Thyroid gland (tissue), 4 donors: ENCODE measurements around the gene GALR2. TPM values are rescaled to one million over a fixed set of nuclear protein-coding genes. Genes with fewer than 3 reads are reported as not detected.

Experiments used
- DNase-seq, 2 donors: peaks; one replicate each; pipeline ENCODE4 v3.0.0-alpha.2; 2019
- H3K27ac ChIP-seq, 3 donors: fragments of 200-600 bp; sonication (generic); 1 replicate in 2 of 3; 2 replicates in 1 of 3; pipeline ENCODE4 v1.5.1; 2016 to 2019; ENCODE audit warnings: mild to moderate bottlenecking in 1 of 3, moderate library complexity in 1 of 3
- H3K27me3 ChIP-seq: fragments of 200-600 bp; sonication (generic); one replicate; pipeline ENCODE4 v1.5.1; 2019
- H3K36me3 ChIP-seq, 2 donors: fragments of 200-600 bp; sonication (generic); one replicate each; pipeline ENCODE4 v1.5.1; 2016 to 2019
- H3K4me1 ChIP-seq, 2 donors: fragments of 200-600 bp; sonication (generic); one replicate each; pipeline ENCODE4 v1.5.1; 2017 to 2019
- H3K4me3 ChIP-seq, 3 donors: fragments of 200-600 bp; sonication (generic); replicated peaks in 1 of 3; 1 replicate in 2 of 3; 2 replicates in 1 of 3; pipeline ENCODE4 v1.5.1; 2016; ENCODE audit warnings: mild to moderate bottlenecking in 1 of 3
- H3K9me3 ChIP-seq: fragments of 200-600 bp; sonication (generic); one replicate; pipeline ENCODE4 v1.5.1; 2017
- POLR2A ChIP-seq, 2 donors: fragments of 450-650 bp; IDR thresholded peaks; one replicate each; pipeline ENCODE4 v1.6.1; 2017; ENCODE audit warnings: antibody characterized with exemption in 2 of 2, mild to moderate bottlenecking in 2 of 2, moderate library complexity in 1 of 2
- WGBS, 2 donors: methylation state at CpG; one replicate each; pipeline ENCODE4 v1.1.5; 2017; 5-methylcytosine and 5-hydroxymethylcytosine counted together
- intact Hi-C: fragments of 100-400 bp; cut with DNase I; formaldehyde crosslinking; loops from one replicate; pipeline ENCODE4 v1.15.1; 2023
- total RNA-seq, 4 donors: library from RNA; depleted of rRNA; stranded (reverse); fragments of >200 nt; gene quantifications; one replicate each; pipeline ENCODE4 v1.2.3, GENCODE V29; 2016
- TF ChIP-seq, protein P1 (sequence below), 6 experiments: fragments of 200-600 bp in 3 of 6; fragments of 450-650 bp in 3 of 6; sonication (generic) in 3 of 6; IDR thresholded peaks; one replicate each; pipeline ENCODE4 v1.5.1; 2016 to 2019; ENCODE audit warnings: antibody characterized with exemption in 6 of 6, mild to moderate bottlenecking in 2 of 6, inconsistent platforms in 1 of 6, moderate library complexity in 1 of 6

Gene GALR2
- total RNA-seq, 4 donors from 2014 or later = not detected

DNA sequence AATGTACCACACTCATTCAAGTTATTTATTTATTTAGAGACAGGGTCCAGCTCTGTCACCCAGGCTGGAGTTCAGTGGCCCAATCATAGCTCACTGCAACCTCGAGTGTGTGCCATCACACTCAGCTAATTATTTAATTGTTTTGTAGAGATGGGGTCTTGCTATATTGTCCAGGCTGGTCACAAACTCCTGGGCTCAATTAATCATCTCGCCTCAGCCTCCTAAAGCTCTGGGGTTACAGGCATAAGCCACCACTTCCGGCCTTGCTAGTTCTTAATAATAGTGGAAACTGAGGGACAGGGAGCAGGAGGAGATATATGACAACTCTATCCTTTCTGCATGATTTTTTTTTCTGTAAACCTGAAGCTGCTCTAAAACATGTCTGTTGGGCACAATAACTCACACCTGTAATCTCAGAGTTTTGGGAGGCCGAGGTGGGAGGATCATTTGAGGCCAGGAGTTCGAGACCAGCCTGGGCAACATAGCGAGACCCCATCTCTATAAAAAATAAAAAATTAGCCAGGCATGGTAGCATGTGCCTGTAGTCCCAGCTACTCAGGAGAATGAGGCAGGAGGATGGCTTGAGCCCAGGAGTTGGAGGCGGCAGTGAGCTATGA is 40.7 kb downstream of the GALR2 start:
- TF ChIP-seq, protein P1, sequence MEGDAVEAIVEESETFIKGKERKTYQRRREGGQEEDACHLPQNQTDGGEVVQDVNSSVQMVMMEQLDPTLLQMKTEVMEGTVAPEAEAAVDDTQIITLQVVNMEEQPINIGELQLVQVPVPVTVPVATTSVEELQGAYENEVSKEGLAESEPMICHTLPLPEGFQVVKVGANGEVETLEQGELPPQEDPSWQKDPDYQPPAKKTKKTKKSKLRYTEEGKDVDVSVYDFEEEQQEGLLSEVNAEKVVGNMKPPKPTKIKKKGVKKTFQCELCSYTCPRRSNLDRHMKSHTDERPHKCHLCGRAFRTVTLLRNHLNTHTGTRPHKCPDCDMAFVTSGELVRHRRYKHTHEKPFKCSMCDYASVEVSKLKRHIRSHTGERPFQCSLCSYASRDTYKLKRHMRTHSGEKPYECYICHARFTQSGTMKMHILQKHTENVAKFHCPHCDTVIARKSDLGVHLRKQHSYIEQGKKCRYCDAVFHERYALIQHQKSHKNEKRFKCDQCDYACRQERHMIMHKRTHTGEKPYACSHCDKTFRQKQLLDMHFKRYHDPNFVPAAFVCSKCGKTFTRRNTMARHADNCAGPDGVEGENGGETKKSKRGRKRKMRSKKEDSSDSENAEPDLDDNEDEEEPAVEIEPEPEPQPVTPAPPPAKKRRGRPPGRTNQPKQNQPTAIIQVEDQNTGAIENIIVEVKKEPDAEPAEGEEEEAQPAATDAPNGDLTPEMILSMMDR (IDR thresholded peaks at IDR 0.05) = no peak
- no peak for TF ChIP-seq POLR2A (IDR thresholded peaks at IDR 0.05)
- no peaks in the 10 kb centered on the region for H3K36me3 ChIP-seq
- 93% methylated on average over 7 of the region's 7 CpGs for WGBS, 2 donors

DNA sequence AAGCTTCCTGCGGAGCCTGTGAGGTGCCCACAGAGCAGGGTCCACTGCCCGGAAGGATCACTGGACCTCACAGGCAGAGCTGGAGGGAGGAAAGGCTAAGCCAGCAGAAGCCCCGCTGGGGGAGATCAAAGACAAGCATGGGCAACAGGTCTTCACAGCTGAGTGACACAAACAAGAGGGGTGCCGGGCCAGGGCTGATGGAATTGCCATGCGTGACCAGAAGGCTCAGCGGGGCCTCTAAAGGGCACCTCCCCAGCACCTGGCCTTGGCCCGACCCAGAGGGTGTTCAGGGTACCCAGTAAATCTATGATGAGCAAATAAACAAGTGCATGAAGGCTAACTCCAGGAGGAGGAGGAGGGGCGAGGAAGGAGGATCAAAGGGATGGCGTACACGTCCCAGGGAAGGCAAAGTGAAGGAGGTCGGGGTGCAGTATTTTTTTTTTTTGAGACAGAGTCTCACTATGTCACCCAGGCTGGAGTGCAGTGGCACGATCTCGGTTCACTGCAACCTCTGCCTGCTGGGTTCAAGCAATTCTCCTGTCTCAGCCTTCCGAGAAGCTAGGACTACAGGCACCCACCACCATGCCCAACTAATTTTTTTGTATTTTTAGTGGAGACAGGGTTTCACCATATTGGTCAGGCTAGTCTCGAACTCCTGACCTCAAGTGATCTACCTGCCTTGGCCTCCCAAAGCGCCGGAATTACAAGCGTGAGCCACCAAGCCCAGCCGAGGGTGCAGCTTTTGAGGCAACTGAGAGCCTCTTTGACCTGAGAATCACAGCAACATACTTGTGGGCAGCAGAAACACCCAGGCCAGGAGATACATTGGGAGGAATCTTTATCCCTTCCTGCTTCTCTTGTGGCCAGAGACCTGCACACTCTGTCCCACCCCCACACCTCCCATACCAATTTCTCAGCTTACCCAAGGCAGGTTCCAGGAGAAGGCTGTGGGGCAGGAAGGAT is 45.1 kb downstream of the GALR2 start:
- WGBS, 2 donors = 77 to 79% methylated on average over 19 of the region's 19 CpGs

More for the DNA sequence above, 40.7 kb downstream of the GALR2 start:
- no peak overlapping the region for H3K4me3 ChIP-seq
- DNase-seq = no peak
- H3K27ac ChIP-seq = no peak overlapping the region
- H3K9me3 ChIP-seq = no peaks in the 10 kb centered on the region
- no peaks in the 10 kb centered on the region for H3K27me3 ChIP-seq
- intact Hi-C loops = no loop called here
- H3K4me1 ChIP-seq = no peaks in the 10 kb centered on the region

DNA sequence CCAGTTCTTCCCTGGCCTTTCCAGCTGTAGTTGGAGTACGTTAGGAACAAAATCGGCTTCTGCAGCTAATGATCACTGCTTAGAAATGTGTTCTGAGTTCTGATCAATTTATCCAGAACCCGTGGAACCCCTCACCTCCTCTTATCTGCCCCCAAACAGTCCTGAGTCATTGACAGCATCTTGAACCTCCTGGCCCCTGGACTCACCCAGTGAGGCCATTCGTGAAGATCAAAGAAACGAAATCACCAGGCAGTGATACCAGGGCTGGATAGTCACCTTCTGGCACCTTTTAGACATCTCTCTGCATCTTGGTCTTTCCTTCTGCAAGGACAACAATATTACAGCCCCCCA is 46.1 kb downstream of the GALR2 start:
- DNase-seq = no peak
- Histone ChIP-seq H3K27ac (no peak overlapping the region), H3K4me1 (peaks cover 0 to 7% of the 10 kb centered on the region in 2 donors), H3K36me3 (no peaks in the 10 kb centered on the region), H3K9me3 (no peaks in the 10 kb centered on the region), H3K4me3 (no peak overlapping the region), H3K27me3 (no peaks in the 10 kb centered on the region)
- intact Hi-C loops = loop anchor here (2.0 to 10.0 kb wide), 3 partner anchors 62 to 284 kb away; no protein-coding TSS in a partner anchor
- WGBS, 2 donors = 91 to 92% methylated on average over 5 of the region's 5 CpGs
- TF ChIP-seq, protein P1 (IDR thresholded peaks at IDR 0.05) = no peak
- no peak for TF ChIP-seq POLR2A (IDR thresholded peaks at IDR 0.05)

More for the DNA sequence above, 45.1 kb downstream of the GALR2 start:
- H3K9me3 ChIP-seq = no peaks in the 10 kb centered on the region
- no peaks in the 10 kb centered on the region for H3K36me3 ChIP-seq
- peaks cover 0 to 7% of the 10 kb centered on the region in 2 donors for H3K4me1 ChIP-seq
- TF ChIP-seq, protein P1 (IDR thresholded peaks at IDR 0.05) = no peak
- no peak for TF ChIP-seq POLR2A (IDR thresholded peaks at IDR 0.05)
- intact Hi-C loops = loop anchor here (2.0 to 10.0 kb wide), 3 partner anchors 63 to 285 kb away; no protein-coding TSS in a partner anchor
- no peak for DNase-seq
- H3K27ac ChIP-seq = no peak overlapping the region
- H3K27me3 ChIP-seq = no peaks in the 10 kb centered on the region
- no peak overlapping the region for H3K4me3 ChIP-seq

DNA sequence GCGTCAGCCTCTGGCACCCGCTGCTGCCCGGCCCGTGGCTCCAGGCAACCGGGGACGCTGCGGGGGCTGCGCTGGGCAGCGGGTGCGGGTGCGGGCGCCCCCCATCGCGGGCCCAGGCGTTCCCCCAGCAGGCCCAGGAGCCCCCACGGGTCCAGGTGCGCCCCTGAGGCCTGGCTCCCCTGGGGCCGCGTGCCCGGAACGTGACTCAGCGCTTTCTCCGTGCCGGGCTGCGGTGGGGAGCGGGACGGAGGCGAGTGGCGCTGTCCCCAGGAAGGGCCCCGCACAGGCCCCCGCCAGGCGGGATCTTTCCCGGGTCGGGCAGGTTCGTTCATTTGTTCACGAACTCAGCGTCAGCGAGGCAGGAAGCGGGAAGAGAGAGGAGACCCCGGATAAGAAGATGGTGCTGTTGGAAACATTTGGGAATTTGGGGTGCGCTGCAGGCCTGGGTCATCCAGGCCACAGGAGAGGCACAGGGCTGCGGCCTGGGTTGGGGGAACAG is 47.4 kb downstream of the GALR2 start:
- peak overlapping the region in 1 of 3 donors; percentile 25 for H3K27ac ChIP-seq
- no peaks in the 10 kb centered on the region for H3K27me3 ChIP-seq
- peak overlapping the region in 1 of 3 donors; percentile 20 for H3K4me3 ChIP-seq
- 41 to 65% methylated on average over 19 to 32 of the region's 42 CpGs for WGBS, 2 donors
- H3K36me3 ChIP-seq = no peaks in the 10 kb centered on the region
- H3K4me1 ChIP-seq = peaks cover 0 to 7% of the 10 kb centered on the region in 2 donors
- TF ChIP-seq POLR2A (IDR thresholded peaks at IDR 0.05) = no peak
- TF ChIP-seq, protein P1 (IDR thresholded peaks at IDR 0.05) = no peak
- DNase-seq = peak in 1 of 2 donors; percentile 17
- H3K9me3 ChIP-seq = no peaks in the 10 kb centered on the region
- intact Hi-C loops = loop anchor here (2.0 to 10.0 kb wide), 3 partner anchors 60 to 283 kb away; no protein-coding TSS in a partner anchor
